ENCODE results near the gene B3GAT1. TPM values are rescaled to one million over a fixed set of nuclear protein-coding genes. Genes with fewer than 3 reads are reported as not detected.

Gene B3GAT1
- under 1 TPM; 0.14 to 0.22 TPM for total RNA-seq
- 1.1 TPM for polyA plus RNA-seq (2013, experiment 1 of 2)
- polyA plus RNA-seq (2013, experiment 2 of 2) = 0.78 TPM
- total RNA-seq = 0 to 4.1 (median 0.70) reads per million in 172 experiments

- DNase-seq (peak in 4 of 14 experiments; percentile 6 to 38 (median 23)), ATAC-seq (ENCODE audit: poor library complexity) (peak; percentile 26)
- ChIA-PET CTCF (no interaction called here), POLR2A (no interaction called here)
- H3K36me3 ChIP-seq (ENCODE audit: insufficient read depth, low read length) = no peaks in the 10 kb centered on the region
- no peak for TF ChIP-seq CTCF (IDR thresholded peaks at IDR 0.05)
- Mint-ChIP-seq H3K9me3 (no peaks in the 10 kb centered on the region), H3K27ac (no peak within 1 kb of the TSS), H3K4me1 (ENCODE audit: low read depth) (peaks cover 30% of the 10 kb centered on the region), H3K27me3 (peaks cover 67% of the 10 kb centered on the region), H3K4me3 (peak within 1 kb of the TSS; percentile 85), H3K36me3 (ENCODE audit: low read depth) (no peaks in the 10 kb centered on the region)
- intact Hi-C loops (cut with DNase I, micrococcal nuclease) = no loop called here
- H3K27ac ChIP-seq (ENCODE audit: low read depth in 1 of 2, low read length in 2 of 2) = no peak within 1 kb of the TSS
- no peaks in the 10 kb centered on the region for H3K9me3 ChIP-seq (ENCODE audit: control insufficient read depth in 1 of 2, insufficient read depth in 1 of 2, low read length in 2 of 2)
- peaks cover 41 to 59% of the 10 kb centered on the region in 2 experiments for H3K27me3 ChIP-seq (ENCODE audit: control insufficient read depth in 1 of 2, insufficient read depth in 2 of 2, low read length in 2 of 2)
- H3K4me1 ChIP-seq (ENCODE audit: insufficient read depth, low read length) = peaks cover 23% of the 10 kb centered on the region
- H3K4me3 ChIP-seq (ENCODE audit: low read length) = peak within 1 kb of the TSS; percentile 49
Observed at GRCh38 chr11:134412203-134413042, at the start of gene B3GAT1. B3GAT1 (minus strand) TSS chr11:134412242; CDS start chr11:134387659, 24,583 bp downstream.

GRCh38 chr11:134461621-134462020 lies 49.6 kb upstream of the B3GAT1 start:
- intact Hi-C loops (cut with DNase I, micrococcal nuclease) = no loop called here
- Mint-ChIP-seq H3K27ac (no peak overlapping the region), H3K36me3 (ENCODE audit: low read depth) (no peaks in the 10 kb centered on the region), H3K4me3 (no peak overlapping the region), H3K4me1 (ENCODE audit: low read depth) (no peaks in the 10 kb centered on the region), H3K9me3 (peaks cover 4% of the 10 kb centered on the region), H3K27me3 (peaks cover 38% of the 10 kb centered on the region)
- Histone ChIP-seq H3K27ac (ENCODE audit: low read depth in 1 of 2, low read length in 2 of 2) (no peak overlapping the region), H3K27me3 (ENCODE audit: control insufficient read depth in 1 of 2, insufficient read depth in 2 of 2, low read length in 2 of 2) (peaks cover 20 to 22% of the 10 kb centered on the region in 2 experiments), H3K4me3 (ENCODE audit: low read length) (no peak overlapping the region), H3K4me1 (ENCODE audit: insufficient read depth, low read length) (no peaks in the 10 kb centered on the region), H3K9me3 (ENCODE audit: control insufficient read depth in 1 of 2, insufficient read depth in 1 of 2, low read length in 2 of 2) (peaks cover 12 to 28% of the 10 kb centered on the region in 2 experiments), H3K36me3 (ENCODE audit: insufficient read depth, low read length) (no peaks in the 10 kb centered on the region)
- DNase-seq = no peak
- ChIA-PET CTCF (no interaction called here), POLR2A (no interaction called here)
- no peak for ATAC-seq (ENCODE audit: poor library complexity)
- TF ChIP-seq CTCF (IDR thresholded peaks at IDR 0.05) = no peak

- H3K4me1 ChIP-seq (ENCODE audit: insufficient read depth, low read length) = no peaks in the 10 kb centered on the region
- Mint-ChIP-seq H3K4me3 (no peak overlapping the region), H3K36me3 (ENCODE audit: low read depth) (no peaks in the 10 kb centered on the region), H3K9me3 (peaks cover 7% of the 10 kb centered on the region), H3K27me3 (peaks cover 35% of the 10 kb centered on the region), H3K27ac (no peak overlapping the region), H3K4me1 (ENCODE audit: low read depth) (no peaks in the 10 kb centered on the region)
- ChIA-PET CTCF (no interaction called here), POLR2A (no interaction called here)
- no peak overlapping the region for H3K4me3 ChIP-seq (ENCODE audit: low read length)
- H3K27ac ChIP-seq (ENCODE audit: low read depth in 1 of 2, low read length in 2 of 2) = no peak overlapping the region
- intact Hi-C loops (cut with DNase I, micrococcal nuclease) = no loop called here
- TF ChIP-seq CTCF (IDR thresholded peaks at IDR 0.05) = no peak
- H3K27me3 ChIP-seq (ENCODE audit: control insufficient read depth in 1 of 2, insufficient read depth in 2 of 2, low read length in 2 of 2) = peaks cover 15 to 16% of the 10 kb centered on the region in 2 experiments
- no peak for ATAC-seq (ENCODE audit: poor library complexity)
- H3K36me3 ChIP-seq (ENCODE audit: insufficient read depth, low read length) = no peaks in the 10 kb centered on the region
- H3K9me3 ChIP-seq (ENCODE audit: control insufficient read depth in 1 of 2, insufficient read depth in 1 of 2, low read length in 2 of 2) = peaks cover 13 to 27% of the 10 kb centered on the region in 2 experiments
- no peak for DNase-seq
Observed at GRCh38 chr11:134460881-134461280, 48.8 kb upstream of the B3GAT1 start.
